HG03571 (cell line): ENCODE measurements around the gene RPTOR.
A peak's percentile ranks its signal among the peaks of the same experiment; 100 is the strongest.

ENCODE experiments used
- ATAC-seq: cut with Tn5 transposase; IDR thresholded peaks from one replicate; pipeline ENCODE4 v1.9.1; 2021; ENCODE audit not compliant: unreplicated experiment

The RPTOR gene

GRCh38 chr17:80774146-80774545 lies 229.5 kb downstream of the RPTOR start:
- no peak for ATAC-seq

GRCh38 chr17:80774643-80775281 lies 230.1 kb downstream of the RPTOR start:
- no peak for ATAC-seq

- ATAC-seq: no peak
These were observed 231.2 kb downstream of the RPTOR start for GRCh38 chr17:80775863-80776262.

- no peak for ATAC-seq
These were observed 232.6 kb downstream of the RPTOR start for GRCh38 chr17:80777274-80777673.

- no peak for ATAC-seq
These were observed 234.1 kb downstream of the RPTOR start for GRCh38 chr17:80778716-80779115.

- ATAC-seq: no peak
These were observed 234.7 kb downstream of the RPTOR start for GRCh38 chr17:80779336-80779735.

GRCh38 chr17:80779961-80780380 lies 235.3 kb downstream of the RPTOR start:
- ATAC-seq: no peak

- ATAC-seq: no peak
These were observed 236.0 kb downstream of the RPTOR start for GRCh38 chr17:80780381-80781198.

GRCh38 chr17:80781211-80781610 lies 236.6 kb downstream of the RPTOR start:
- ATAC-seq: no peak

GRCh38 chr17:80781807-80782277 lies 237.2 kb downstream of the RPTOR start:
- ATAC-seq: no peak

GRCh38 chr17:80782536-80783427 lies 238.1 kb downstream of the RPTOR start:
- no peak for ATAC-seq

- no peak for ATAC-seq
These were observed 238.8 kb downstream of the RPTOR start for GRCh38 chr17:80783486-80783885.

- no peak for ATAC-seq
These were observed 239.3 kb downstream of the RPTOR start for GRCh38 chr17:80783971-80784370.

GRCh38 chr17:80785477-80786178 lies 241.0 kb downstream of the RPTOR start:
- ATAC-seq: no peak

GRCh38 chr17:80786470-80786869 lies 241.8 kb downstream of the RPTOR start:
- no peak for ATAC-seq

- no peak for ATAC-seq
These were observed 242.2 kb downstream of the RPTOR start for GRCh38 chr17:80786887-80787286.

- ATAC-seq: no peak
These were observed 243.2 kb downstream of the RPTOR start for GRCh38 chr17:80787881-80788280.

GRCh38 chr17:80789356-80789902 lies 244.8 kb downstream of the RPTOR start:
- no peak for ATAC-seq

GRCh38 chr17:80790021-80790765 lies 245.6 kb downstream of the RPTOR start:
- peak; percentile 56 for ATAC-seq
